ENCODE data around the gene PRR13. TPM values are rescaled to one million over a fixed set of nuclear protein-coding genes. Genes with fewer than 3 reads are reported as not detected.
A peak's percentile ranks its signal among the peaks of the same experiment; 100 is the strongest.
"Not testable (repeated sequence)": the region's sequence is repeated elsewhere in the genome, so short reads cannot be mapped to it uniquely, and the experiment has no call there.

The PRR13 gene
- total and polyA plus RNA-seq, 2 experiments from 2014 or later = 42.9 to 169 TPM

DNA sequence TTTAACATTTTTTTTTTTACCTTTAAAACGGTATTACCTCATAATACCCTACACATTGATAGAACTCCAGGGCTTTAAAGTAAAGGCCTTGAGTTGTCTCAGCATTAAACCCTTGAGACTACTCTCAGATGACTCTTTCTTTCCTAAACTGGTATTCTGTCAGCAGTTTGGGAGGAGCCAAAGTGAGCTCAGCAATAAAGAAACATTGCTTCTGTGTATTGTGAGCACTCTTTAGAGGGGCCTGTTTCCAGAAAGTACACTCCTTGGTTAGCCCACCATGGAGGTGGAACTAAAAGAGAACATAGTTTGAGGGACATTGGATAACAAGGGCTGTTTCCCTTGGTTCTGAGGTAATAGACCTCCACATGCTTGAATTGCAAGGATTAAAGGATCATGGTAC is 37.3 kb downstream of the PRR13 start:
- H3K27ac ChIP-seq = peak overlapping the region; percentile 71
- H3K36me3 ChIP-seq = peaks cover 75% of the 10 kb centered on the region
- H3K4me3 ChIP-seq = no peak overlapping the region
- no peaks in the 10 kb centered on the region for H3K4me1 ChIP-seq (ENCODE audit: low read depth)
- H3K9me3 ChIP-seq (ENCODE audit: low read depth) = no peaks in the 10 kb centered on the region
- no peaks in the 10 kb centered on the region for H3K27me3 ChIP-seq
- no peak for DNase-seq (ENCODE audit: low read depth in 1 of 2, low spot score in 1 of 2)
- TF ChIP-seq, protein P1, sequence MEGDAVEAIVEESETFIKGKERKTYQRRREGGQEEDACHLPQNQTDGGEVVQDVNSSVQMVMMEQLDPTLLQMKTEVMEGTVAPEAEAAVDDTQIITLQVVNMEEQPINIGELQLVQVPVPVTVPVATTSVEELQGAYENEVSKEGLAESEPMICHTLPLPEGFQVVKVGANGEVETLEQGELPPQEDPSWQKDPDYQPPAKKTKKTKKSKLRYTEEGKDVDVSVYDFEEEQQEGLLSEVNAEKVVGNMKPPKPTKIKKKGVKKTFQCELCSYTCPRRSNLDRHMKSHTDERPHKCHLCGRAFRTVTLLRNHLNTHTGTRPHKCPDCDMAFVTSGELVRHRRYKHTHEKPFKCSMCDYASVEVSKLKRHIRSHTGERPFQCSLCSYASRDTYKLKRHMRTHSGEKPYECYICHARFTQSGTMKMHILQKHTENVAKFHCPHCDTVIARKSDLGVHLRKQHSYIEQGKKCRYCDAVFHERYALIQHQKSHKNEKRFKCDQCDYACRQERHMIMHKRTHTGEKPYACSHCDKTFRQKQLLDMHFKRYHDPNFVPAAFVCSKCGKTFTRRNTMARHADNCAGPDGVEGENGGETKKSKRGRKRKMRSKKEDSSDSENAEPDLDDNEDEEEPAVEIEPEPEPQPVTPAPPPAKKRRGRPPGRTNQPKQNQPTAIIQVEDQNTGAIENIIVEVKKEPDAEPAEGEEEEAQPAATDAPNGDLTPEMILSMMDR (IDR thresholded peaks at IDR 0.05; ENCODE audit: low read depth, low read length) = no peak

DNA sequence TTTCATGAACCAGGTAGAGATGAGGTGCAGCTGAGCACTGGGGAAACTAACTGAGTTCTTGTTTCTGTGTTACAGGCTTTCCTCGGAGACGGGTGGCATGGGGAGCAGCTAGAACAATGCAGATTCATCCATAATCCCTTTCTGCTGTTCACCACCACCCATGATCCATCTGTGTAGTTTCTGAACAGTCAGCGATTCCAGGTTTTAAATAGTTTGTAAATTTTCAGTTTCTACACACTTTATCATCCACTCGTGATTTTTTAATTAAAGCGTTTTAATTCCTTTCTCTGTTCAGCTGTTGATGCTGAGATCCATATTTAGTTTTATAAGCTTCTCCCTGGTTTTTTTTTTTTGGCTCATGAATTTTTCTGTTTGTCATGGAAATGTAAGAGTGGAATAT is 37.8 kb downstream of the PRR13 start:
- TF ChIP-seq, protein P1 (IDR thresholded peaks at IDR 0.05; ENCODE audit: low read depth, low read length) = no peak
- Histone ChIP-seq H3K27me3 (no peaks in the 10 kb centered on the region), H3K4me3 (no peak overlapping the region), H3K27ac (peak overlapping the region; percentile 71), H3K4me1 (ENCODE audit: low read depth) (no peaks in the 10 kb centered on the region), H3K36me3 (peaks cover 70% of the 10 kb centered on the region), H3K9me3 (ENCODE audit: low read depth) (no peaks in the 10 kb centered on the region)
- no peak for DNase-seq (ENCODE audit: low read depth in 1 of 2, low spot score in 1 of 2)

DNA sequence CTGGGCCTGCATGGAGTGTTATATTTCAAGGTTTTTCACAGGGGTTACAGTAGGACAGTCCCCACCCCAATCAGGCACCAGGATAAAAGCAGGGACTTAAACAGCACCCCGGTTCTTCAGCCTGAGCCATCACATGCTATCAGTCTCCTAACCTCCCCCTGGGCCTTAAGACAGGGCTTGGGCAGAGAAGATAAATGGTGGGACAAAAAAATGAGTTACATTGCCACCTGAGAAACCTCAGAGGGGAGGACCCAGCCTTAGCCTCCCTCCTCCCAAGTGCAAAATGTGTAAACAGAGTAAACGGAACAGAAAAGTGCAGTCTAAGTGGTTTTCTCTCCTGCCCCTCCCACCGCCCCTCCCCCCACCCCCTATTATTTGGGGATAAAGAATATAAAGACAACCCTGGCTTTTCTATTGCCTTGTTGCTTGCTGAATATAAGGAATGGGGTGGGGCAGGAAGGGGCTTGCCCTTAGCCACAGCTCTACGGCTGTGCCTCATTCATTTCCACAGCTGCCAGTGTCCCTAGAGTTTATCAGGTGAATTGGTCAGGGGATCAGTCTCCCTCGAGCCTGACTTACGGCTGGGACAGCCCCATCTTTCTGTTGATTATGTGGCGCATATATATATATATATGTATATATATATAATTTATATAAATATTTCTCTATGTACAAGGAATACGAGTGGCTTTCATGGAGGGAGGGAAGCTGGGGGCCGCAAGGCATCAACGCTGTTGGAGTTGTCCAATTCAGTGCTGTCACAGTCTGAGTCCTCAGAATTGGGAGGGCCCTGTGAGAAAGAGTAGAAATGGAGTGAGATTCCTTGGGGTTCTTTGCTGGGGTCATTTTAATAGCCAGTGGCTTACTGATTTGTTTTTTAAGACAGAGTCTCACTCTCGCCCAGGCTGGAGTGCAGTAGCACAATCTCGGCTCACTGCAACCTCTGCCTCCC is 39.2 kb downstream of the PRR13 start:
- Histone ChIP-seq H3K9me3 (ENCODE audit: low read depth) (no peaks in the 10 kb centered on the region), H3K27me3 (no peaks in the 10 kb centered on the region), H3K36me3 (peaks cover 64% of the 10 kb centered on the region), H3K4me1 (ENCODE audit: low read depth) (no peaks in the 10 kb centered on the region), H3K27ac (peak overlapping the region; percentile 47), H3K4me3 (no peak overlapping the region)
- TF ChIP-seq, protein P1 (IDR thresholded peaks at IDR 0.05; ENCODE audit: low read depth, low read length) = no peak
- DNase-seq (ENCODE audit: low read depth in 1 of 2, low spot score in 1 of 2) = no peak

DNA sequence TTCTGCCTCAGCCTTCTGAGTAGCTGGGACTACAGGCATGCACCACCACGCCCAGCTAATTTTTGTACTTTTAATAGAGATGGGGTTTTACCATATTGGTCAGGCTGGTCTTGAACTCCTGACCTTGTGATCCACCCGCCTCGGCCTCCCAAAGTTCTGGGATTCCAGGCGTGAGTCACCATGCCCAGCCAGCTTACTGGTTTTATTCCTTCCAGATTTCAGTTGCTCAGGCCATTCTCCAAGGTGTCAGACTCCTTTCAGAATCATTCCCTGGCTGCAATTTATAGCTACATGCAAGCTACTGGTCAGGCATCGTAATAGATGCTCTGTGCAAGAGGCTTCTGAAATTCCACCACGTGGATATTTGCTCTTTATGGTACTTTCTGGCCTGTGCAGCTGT is 39.9 kb downstream of the PRR13 start:
- H3K27ac ChIP-seq = peak overlapping the region; percentile 73

GRCh38 chr12:53481939-53482586 is 40.5 kb downstream of the PRR13 start:
- TF ChIP-seq, protein P1 (IDR thresholded peaks at IDR 0.05; ENCODE audit: low read depth, low read length) = peak; percentile 29
- peak; percentile 36 to 43 for DNase-seq (ENCODE audit: low read depth in 1 of 2, low spot score in 1 of 2)
- peaks cover 54% of the 10 kb centered on the region for H3K36me3 ChIP-seq

More for the DNA sequence above, 39.9 kb downstream of the PRR13 start:
- not testable (repeated sequence) for H3K9me3 ChIP-seq (ENCODE audit: low read depth); H3K27me3 ChIP-seq; H3K4me1 ChIP-seq (ENCODE audit: low read depth); H3K4me3 ChIP-seq
- H3K36me3 ChIP-seq = peaks cover 60% of the 10 kb centered on the region
- peak in 1 of 2 donors; percentile 39 for DNase-seq (ENCODE audit: low read depth in 1 of 2, low spot score in 1 of 2)

More at GRCh38 chr12:53481939-53482586, 40.5 kb downstream of the PRR13 start:
- H3K9me3 ChIP-seq (ENCODE audit: low read depth) = no peaks in the 10 kb centered on the region
- H3K27ac ChIP-seq = peak overlapping the region; percentile 73
- H3K27me3 ChIP-seq = no peaks in the 10 kb centered on the region
- no peak overlapping the region for H3K4me3 ChIP-seq
- no peaks in the 10 kb centered on the region for H3K4me1 ChIP-seq (ENCODE audit: low read depth)

All from cardiac muscle cell (in vitro differentiated cells and primary cell).